ENCODE data around the gene MSI2.

The MSI2 gene

GRCh38 chr17:57270801-57271245, 14.5 kb downstream of the MSI2 start:
- DNase-seq (ENCODE audit: low spot score): no peak

GRCh38 chr17:57271821-57272220, 15.5 kb downstream of the MSI2 start:
- peak; percentile 37 for DNase-seq (ENCODE audit: low spot score)

GRCh38 chr17:57273490-57273889, 17.2 kb downstream of the MSI2 start:
- DNase-seq (ENCODE audit: low spot score): peak; percentile 49

- DNase-seq (ENCODE audit: low spot score): peak; percentile 13
Observed at GRCh38 chr17:57274162-57274561, 17.8 kb downstream of the MSI2 start.

DNA sequence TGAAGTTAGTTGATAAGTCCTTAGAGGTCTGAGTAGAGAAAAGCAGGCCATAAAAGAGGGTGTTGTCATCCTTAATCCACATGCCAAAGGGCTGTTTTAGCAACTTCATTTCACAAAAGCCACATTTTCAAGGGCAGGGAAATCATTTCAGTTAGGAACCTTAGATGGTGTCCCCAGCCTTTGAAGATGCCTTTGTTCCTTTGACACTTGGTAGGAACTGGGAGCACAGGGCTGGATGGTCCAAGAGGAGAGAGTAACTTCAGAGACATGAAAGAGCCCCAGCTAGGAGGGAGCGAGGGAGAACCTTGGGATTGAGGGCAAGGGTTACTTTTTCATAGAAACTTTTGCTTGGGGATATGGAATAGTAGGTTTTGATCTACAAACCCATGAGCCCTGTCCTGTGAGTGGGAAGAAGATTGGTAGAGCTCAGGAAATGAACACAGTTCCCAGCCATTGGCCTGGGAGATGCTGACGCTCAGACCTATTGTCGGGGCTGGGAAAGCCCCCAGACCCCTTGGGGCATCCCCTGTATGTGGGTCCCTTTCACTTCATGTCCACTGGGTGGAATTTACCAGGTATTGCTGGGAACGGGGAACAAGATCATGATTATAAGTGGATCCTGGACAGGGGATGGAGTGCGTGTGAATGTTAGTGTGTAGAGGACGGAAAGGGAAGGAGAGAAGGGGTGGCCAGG, 18.9 kb downstream of the MSI2 start:
- DNase-seq (ENCODE audit: low spot score): peak; percentile 32

GRCh38 chr17:57276621-57277020, 20.3 kb downstream of the MSI2 start:
- DNase-seq (ENCODE audit: low spot score): no peak

DNA sequence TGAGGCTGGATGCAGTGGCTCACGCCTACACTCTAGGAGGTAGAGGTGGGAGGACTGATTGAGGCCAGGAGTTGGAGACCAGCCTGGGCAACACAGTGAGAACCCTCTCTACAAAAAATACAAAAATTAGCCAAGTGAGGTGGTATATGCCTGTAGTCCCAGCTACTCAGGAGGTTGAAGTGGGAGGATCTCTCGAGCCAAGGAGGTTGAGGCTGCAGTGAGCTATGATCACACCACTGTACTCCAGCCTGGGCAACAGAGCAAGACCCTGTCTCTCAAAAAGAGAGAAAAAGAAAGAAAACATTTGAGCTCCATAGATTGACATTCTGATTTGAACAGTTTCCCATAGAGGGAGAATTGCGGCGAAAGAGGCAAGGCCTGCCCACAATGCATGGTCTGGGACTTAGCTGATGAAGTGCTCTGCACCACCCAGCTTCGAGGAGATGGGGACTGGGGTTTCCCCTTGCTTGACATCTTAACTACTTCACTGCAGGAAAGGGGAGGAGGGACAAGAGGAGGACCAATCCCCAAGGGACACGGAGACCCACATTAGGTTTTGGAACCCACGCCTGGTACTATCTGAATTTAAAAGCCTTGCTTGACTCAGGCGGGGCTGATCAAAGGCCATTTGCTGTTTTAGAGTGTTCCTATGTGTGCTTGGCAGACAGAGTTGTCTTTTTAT, 21.7 kb downstream of the MSI2 start:
- DNase-seq (ENCODE audit: low spot score): no peak

GRCh38 chr17:57278740-57279387, 22.5 kb downstream of the MSI2 start:
- no peak for DNase-seq (ENCODE audit: low spot score)

DNA sequence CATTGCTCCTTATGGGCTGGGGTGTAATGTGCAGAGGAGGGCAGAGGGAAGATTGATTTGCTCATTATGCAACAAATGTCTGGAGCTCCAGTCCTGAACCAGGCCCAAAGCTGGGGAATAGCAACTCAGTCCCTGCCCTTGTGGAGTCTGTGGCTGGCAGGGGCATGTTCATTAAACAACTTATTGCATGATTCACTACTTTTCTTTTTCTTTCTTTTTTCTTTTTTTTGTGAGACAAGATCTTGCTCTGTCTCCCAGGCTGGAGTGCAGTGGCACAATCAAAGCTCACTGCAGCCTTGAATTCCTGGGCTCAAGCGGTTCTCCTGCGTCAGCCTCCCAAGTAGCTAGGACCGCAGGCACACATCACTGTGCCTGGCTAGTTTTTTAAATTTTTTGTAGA, 23.1 kb downstream of the MSI2 start:
- DNase-seq (ENCODE audit: low spot score): no peak

DNA sequence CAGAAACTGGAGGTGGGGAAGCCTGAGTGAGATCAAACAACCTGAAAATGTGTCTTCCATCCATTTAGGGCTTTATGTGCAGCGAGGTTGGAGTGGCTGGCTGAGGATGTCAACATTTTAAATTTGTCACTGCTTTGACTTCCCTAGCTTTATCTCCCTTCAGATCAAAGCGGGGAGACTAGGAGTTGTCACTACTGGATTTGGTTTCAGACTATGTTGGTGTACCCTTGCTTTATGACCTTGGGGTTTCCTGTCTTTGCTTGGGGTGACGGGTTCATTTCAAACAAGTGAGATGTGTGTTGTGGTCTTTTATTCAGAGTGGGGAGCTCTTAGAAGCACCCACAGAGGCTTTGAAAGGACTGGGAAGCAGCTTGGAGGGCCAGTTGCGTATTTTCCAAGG, 25.6 kb downstream of the MSI2 start:
- no peak for DNase-seq (ENCODE audit: low spot score)

DNA sequence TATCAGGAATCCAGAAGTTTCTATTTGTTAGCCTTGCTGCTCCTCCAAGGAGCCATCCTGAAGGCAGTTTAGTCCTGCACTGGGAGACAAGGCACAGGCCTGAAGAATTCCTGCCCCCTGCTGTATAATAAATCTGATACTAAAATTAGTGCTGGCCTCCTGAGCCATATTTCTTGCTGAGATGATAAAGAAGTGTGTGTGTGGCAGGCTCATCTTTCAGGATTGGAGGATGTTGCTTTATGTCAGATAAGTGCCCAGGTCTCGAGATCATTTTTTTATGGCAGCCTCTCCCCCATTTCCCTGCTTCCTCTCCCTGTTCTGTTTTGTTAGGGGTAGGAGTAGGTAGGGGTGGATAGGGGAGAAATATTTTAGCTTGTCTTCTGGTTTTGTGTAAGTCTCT, 26.0 kb downstream of the MSI2 start:
- DNase-seq (ENCODE audit: low spot score): no peak

DNA sequence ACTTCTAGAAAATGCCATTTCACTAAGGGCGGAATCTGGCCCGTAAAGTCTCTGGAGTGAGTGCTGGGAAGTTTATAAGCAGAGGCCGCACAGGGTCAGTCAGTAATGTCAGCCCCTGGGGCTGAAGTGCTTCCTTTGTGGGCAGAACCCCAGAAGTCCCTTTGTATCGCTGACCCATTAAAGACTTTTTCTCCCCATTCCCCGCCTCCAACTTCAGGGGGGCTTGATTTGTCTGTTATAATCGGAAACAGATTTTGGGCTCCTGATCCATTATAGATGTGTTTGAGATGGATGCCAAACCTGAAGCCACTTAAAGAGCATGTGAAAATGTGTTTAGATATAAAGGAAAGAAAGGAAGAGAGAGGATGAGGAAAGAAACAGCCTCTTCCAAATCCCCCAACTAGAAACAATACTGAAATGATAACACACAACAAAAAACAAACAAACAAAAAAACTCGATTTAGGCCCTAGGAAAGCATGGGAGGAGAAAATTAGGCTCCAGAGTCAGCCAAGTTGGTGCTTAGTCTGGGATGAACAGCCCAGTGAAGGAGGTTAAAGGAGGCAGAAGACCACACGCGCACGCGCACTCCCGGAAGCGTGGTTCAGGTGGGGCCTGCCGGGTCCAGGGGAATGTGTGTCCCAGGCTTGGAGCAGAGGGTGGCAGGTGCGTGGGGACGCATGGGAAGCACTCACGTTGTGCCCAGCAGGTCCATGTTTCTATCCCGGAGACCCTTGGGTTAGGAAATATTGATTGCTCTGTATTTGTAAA, 27.1 kb downstream of the MSI2 start:
- no peak for DNase-seq (ENCODE audit: low spot score)

DNA sequence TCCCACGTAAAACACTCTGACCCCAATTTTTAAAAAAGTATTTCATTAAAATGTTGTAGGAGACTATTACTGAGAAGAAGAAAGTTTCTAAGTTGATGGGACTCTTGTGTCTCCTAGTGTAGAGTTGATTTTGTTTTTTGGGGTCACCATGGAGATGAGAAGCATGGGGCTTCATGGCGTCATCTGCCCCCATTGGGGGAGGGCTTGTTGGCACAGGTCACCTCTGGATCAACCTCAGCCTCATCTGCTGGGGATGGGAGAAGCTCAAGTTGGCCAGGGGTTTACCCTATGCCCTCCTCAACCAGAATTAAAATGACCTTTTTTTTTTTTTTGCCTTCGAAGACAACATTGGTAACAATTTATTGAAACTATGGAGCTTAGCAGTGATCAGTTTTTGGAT, 28.3 kb downstream of the MSI2 start:
- no peak for DNase-seq (ENCODE audit: low spot score)

GRCh38 chr17:57284984-57285646, 28.8 kb downstream of the MSI2 start:
- DNase-seq (ENCODE audit: low spot score): no peak

DNA sequence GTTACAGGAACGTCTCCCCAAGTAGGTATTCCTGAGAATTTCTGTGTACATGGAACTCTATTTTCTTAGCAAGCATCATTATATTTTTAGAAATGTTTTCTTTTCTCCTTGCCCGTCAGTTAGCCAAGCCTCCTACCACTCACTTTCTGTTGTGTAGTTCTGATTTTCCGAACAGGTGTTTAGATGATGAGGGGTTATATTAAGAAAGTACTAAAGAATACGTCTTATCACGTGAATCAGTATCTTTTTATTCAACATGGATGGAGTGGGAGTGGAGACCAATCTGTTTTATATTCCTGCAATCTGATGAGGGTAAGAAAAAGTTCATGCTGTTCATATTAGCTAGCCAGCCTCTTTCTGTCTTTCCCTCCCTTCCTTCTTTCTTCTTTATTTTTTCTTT, 29.4 kb downstream of the MSI2 start:
- DNase-seq (ENCODE audit: low spot score): no peak

DNA sequence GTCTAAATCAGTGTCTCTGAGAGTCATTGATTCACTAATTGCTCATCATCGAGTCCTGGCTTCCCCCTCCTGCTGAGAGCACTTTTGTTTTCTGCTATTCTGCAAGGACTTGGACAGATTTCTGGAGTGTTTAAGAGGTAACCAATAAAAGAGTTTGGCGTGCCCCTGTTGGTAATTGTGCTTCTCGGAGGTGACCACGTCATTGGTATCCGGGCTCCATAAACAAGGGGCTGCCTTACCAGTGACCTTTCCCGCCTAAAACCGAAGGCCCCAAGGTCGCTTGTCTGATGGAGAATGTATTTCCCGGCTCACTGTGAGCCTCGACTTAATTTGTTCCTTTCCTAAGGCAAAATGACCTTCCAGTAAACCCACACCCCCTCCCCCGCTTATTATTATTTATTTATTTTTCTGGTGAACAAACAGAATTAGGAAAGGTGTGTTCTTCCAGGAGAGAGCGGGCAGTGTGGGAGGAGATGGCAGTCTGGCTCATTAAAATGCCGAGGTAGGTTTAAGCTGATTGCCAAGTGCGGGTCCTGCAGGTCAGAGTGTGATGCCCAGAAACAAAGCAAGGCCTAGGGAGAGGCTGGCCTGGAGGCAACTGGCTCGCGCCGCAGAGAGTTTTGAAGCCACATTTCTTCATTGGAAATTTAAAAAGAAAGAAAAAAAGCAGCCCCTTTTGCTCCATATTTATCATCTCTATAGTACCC, 30.2 kb downstream of the MSI2 start:
- no peak for DNase-seq (ENCODE audit: low spot score)

DNA sequence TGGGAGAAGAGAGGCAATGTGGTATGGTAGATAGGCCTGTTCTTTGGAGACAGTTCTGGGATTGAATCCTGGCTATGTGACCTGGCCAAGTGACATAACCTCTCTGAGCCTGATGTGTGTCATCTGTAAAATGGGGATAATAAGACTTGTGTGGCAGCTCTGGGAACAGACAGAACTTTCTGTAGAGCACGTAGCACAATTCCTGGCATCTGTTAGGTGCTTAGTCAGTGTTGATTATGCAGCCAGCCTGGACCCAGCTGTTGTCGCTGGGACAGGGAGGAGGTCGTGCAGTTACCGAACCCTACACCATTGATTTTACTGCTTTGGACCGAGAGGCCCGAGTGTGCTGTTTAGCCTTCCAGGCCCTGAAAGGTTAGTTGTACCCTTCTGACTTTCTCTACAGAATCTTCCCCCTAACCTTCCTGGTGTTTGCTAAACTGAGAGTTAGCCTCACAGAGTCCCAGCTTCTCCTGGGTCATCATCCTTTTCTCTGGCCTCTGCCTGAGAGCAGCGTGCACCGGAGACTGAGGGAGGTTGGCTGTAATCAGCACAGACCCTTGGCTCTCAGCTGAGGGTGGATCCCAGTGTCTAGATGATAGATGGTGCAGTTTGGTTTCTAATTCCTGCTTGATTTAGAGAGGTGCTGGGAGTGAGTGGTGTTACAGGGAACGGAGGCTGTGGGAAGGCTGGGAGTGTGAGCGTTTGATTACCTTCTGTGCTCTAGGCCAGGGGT, 31.9 kb downstream of the MSI2 start:
- no peak for DNase-seq (ENCODE audit: low spot score)

DNA sequence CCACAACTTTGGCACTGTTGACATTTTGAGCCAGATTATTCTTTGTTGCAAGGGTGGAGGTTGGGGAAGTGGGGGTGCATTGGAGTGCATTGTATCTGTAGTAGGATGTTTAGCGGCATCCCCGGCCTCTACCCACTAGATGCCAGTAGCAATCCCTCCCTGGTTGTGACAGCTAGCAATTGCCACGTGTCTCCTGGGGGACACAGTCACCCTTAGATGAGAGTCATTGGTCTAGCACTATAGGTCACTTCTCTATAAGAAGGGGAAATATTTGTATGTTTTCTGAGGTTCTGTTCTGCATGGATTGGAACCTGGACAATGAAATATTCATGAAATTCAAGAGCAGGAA, 32.4 kb downstream of the MSI2 start:
- DNase-seq (ENCODE audit: low spot score): no peak

DNA sequence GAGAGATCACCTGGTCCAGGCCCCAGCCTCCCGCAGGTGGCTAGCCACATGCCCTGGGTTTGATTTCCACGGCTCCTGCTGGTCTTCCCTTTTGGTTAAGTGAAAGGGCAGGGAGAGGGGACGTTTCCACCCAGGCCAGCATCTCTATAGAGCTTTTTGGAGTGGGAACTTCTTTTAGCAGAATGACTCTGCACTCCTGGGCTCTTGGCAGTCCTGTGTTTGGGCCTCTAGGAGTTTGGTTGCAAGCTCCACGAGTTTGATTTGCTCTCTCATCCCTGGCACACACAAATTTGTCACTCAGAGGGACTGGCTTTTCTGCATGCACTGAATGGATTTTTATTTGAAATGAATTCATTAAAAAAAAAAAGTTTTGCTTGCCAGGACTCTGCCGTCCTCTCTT, 32.8 kb downstream of the MSI2 start:
- DNase-seq (ENCODE audit: low spot score): no peak

GRCh38 chr17:57289613-57290012, 33.3 kb downstream of the MSI2 start:
- no peak for DNase-seq (ENCODE audit: low spot score)

DNA sequence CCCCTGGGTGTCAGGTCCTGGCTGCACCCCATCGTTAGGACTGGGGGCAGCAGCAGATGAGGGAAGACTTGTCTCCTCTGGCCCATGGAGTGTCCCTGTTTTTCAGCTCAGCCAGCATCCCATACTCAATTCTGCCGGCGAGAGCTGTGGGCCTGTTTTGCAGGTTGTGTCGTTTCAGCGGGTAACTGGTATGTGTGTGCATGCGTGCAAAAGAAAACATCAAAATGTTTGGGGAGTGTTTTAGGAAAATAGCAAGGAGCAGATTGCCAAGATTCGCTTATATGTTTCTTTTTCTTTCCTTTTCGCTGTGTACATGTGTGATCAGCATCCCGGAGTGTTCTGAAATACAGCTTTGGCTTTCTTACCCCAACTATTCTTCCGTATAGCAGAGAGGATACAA, 34.7 kb downstream of the MSI2 start:
- no peak for DNase-seq (ENCODE audit: low spot score)

Data from ecto neural progenitor cell (in vitro differentiated cells).